VCaP (cell line): ENCODE results near the gene KLF13.
A peak's percentile ranks its signal among the peaks of the same experiment; 100 is the strongest.

Source experiments
- H3K27ac ChIP-seq: fragments of 450-650 bp; 2 replicates; pipeline ENCODE4 v1.5.1; 2017
- TF ChIP-seq, protein P1 (sequence below): fragments of 450-650 bp; conservative IDR thresholded peaks from 2 replicates; pipeline ENCODE4 v1.5.1; 2017; ENCODE audit warnings: mild to moderate bottlenecking, moderate library complexity

Gene KLF13

DNA sequence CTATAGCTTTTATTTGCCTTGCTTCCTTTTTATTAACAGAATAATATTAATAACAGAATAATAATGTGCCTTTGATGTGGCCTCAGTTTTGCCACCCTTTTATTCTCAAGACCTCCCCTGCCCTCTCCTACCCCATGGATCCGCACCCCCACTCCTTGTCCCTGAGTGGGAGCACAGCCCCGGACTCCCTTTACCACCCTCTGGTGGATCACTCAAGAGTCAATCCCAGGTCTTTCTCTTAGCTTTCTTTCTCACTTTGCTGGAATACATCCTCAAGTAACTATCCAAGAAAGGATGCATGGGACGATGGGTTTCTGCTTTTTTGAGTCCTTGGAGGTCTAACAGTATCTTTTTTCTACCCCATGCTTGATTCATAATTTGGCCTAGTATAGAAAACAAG lies 63.4 kb downstream of the KLF13 start:
- TF ChIP-seq, protein P1, sequence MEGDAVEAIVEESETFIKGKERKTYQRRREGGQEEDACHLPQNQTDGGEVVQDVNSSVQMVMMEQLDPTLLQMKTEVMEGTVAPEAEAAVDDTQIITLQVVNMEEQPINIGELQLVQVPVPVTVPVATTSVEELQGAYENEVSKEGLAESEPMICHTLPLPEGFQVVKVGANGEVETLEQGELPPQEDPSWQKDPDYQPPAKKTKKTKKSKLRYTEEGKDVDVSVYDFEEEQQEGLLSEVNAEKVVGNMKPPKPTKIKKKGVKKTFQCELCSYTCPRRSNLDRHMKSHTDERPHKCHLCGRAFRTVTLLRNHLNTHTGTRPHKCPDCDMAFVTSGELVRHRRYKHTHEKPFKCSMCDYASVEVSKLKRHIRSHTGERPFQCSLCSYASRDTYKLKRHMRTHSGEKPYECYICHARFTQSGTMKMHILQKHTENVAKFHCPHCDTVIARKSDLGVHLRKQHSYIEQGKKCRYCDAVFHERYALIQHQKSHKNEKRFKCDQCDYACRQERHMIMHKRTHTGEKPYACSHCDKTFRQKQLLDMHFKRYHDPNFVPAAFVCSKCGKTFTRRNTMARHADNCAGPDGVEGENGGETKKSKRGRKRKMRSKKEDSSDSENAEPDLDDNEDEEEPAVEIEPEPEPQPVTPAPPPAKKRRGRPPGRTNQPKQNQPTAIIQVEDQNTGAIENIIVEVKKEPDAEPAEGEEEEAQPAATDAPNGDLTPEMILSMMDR = no peak
- H3K27ac ChIP-seq = no peak overlapping the region

DNA sequence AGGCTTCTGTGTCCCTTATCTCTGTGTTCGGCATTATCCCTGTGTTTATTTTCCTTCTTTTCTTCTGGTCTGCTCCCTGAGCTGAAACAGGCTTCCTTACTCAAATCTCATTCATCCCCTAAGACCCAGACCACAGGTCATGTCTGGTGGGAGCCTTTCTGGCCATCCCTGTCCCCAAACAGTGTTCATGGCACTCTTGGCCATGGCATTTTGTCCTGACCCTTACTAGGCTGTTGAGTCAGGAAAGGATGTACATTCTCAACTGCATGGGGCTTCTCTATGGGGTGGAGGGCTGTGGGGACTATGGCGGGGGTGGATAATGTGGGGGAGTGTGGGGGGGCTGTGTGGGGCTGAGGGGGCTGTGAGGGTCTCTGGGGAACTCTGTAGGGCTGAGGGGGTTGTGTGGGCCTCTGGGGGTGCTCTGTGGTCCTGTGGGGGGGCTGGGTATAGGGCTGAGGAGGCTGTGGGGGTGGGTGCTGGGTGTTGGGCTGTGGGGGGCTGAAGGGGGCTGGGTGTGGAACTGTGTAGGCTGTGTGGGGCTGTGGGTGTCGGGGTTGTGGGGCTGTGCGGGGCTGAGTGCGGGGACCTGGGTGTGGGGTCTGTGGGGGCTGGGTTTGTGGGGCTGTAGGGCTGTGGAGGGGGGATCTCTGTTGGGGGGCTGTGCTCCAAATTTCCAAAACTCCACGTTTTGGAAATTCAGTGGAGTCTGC lies 64.3 kb downstream of the KLF13 start:
- H3K27ac ChIP-seq = no peak overlapping the region; the same call in 1 of the 2 replicates
- TF ChIP-seq, protein P1 = no peak

DNA sequence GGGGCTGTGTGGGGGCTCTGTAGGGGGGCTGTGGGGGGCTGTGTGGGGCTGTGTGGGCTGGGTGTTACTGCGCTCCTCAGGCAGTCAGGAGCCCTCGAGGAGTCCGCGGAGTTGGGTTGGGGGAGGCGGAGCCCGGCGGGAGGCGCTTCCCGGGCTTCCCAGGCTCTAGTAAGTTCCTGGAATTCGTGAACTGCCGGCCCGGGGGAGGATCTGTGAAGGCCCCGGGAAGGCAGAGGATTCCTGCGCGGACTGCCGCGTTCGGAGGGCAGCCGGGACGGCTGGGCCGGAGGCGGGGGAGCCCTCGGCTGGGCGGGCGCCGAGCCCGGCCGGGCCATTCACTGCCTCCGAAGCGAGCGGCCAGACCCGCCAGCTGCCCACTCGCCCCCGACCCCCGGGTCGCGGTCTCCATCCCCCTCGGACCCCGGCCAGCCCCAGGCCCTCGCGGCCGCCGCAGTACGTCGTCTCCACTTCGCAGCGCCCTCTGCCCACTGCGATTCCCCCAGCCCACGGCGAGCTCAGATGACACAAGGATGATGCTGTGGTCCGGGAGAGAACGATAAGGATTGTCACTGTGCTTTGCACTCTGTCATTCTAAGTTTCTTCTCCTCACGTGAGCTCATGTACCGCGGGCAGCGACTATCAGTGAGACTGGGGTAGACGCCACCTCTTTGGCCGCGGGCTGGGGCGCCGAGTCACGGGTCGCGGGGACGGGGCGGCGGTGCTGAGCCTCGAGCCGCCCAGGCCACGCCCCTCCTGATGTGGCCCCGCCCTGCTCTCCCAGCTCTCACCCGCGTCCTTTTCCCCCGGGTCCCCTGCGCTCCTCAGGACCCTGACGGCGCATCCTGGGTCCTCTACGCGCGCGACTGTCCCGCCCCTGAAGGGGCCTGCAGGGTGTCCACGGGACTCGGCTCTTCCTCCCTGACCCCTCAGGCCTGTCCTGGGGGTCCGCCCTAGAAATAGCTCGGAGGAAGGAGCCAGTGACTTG lies 65.3 kb downstream of the KLF13 start:
- H3K27ac ChIP-seq = peak overlapping the region; percentile 59; the same call in 1 of the 2 replicates
- TF ChIP-seq, protein P1 = no peak

DNA sequence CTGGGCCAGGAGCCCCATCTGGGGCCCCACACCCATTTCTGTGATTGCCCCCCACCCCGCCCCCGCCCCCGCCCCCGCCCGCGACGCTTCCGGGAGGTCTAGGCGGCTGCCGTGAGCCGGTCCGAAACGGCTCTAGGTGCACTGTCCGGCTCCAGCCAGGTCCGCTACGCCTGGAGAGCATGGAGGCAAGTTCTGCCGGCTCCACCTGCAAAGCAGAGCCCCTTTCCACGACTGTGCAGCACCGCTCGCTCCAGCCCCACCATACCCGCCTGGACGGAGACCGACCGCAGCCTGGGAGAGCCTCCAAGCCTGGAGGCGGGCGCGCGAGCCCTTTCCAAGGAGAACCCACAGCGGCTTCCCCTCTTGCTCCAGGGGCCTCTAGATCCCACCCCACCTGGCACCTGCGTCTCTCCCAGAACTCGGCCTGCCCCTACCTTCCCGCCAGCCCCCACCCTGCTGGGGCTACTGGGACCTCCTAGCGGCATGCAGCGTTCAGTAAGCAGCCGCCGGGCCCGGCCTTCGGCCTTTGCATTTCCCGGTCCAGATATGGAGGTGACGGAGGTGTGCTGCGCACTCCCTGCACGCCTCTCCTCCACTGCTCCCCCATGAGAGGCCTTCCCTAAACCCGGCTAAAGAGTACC lies 66.2 kb downstream of the KLF13 start:
- H3K27ac ChIP-seq = peak overlapping the region; percentile 59; the same call in 1 of the 2 replicates

DNA sequence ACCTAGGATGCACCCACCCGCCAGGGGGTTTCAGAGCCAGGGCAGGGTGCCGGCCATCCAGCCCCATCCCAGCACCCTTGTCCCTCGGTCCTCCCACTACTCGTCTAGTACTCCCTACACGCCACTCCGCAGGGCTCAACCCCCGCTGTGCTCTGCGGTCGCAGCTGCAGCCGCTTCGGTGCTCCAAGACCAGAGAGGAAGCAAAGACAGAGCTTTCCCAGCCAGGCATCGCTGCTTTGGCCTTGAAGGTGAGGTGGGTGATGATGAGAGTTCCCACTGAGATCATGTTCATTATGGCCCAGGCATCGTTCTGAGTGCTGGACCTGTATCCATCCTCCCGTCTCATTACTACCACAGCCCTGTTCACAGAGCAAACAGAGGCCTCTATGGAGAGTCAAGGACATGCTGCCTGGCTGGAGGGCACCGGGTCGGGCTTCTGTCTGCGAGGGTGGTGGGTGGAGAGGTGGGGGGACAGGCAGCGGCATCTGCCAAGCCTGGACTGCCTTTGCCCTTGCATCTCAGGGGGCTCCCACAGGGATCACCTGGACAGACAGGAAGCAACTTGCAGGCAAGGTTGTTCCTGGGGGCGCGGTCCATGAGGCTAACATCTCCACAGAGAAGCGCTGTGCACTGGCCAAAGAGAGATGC lies 66.9 kb downstream of the KLF13 start:
- TF ChIP-seq, protein P1 = no peak
- H3K27ac ChIP-seq = no peak overlapping the region

More for the DNA sequence above, 66.2 kb downstream of the KLF13 start:
- TF ChIP-seq, protein P1 = no peak

DNA sequence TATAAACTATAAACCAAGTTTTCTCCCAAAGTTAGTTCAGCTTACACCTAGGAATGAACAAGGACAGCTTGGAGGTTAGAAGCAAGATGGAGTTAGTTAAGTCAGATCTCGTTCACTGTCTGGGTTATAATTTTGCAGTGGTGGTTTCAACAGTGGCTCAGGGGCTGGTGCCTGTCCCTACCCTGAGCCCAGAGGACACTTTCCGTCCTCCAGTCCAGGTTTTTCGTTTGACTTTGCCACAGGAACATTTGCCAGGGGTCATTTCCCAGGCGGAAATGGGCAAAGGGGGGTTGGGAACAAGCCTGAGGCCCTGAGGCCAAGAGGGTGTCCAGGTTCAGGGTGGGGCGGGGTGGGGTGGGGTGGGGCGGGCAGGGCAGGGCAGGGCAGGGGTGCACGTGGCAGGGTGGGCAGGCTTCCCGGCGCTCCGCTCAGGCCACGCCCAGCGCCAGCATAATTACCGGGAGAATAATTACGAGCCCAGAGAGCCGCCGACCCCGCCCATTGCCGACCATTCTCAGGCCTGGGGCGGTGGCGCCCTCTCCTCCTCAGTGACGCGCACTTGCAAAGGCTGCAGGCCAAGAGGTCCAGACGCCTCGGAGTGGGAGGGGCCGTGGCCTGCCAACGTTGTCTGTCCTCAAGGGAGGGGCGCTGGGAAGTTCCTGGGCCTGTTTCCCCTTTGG lies 70.4 kb downstream of the KLF13 start:
- peak overlapping the region; percentile 80 for H3K27ac ChIP-seq

More for the DNA sequence above, 70.4 kb downstream of the KLF13 start:
- TF ChIP-seq, protein P1 = no peak
